Loucy (cell line): ENCODE results near the gene PDIK1L.

Source experiments
- CTCF ChIP-seq: fragments of 200-600 bp; sonication (generic); conservative IDR thresholded peaks from 2 replicates; pipeline ENCODE4 v1.5.1; 2014; ENCODE audit warnings: mild to moderate bottlenecking, antibody characterized with exemption, low read length
- EZH2phosphoT487 ChIP-seq: fragments of 200-600 bp; IDR thresholded peaks from 2 replicates; pipeline ENCODE4 v1.6.1; 2018; ENCODE audit warnings: antibody characterized with exemption, mild to moderate bottlenecking, moderate library complexity, borderline replicate concordance

DNA sequence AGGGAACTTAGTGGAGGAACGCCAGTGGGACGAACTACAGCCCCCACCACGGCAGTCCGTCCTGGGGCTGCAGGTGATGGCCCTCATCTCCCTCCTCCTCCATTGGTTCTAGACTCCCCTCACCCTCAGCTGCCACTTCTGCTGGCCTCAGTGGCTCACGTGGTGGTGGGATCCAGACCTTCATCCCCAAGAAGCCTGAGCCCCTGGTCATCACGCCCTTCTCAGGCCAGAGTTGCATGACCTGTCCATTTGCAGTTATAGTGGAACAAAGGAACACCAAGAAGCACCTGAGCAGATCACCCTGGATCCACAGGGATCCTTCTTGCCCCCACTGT, 34.3 kb downstream of the PDIK1L start:
- TF ChIP-seq CTCF (no peak), EZH2phosphoT487 (no peak)
